ENCODE results near the gene TCAIM. TPM values are rescaled to one million over a fixed set of nuclear protein-coding genes. Genes with fewer than 3 reads are reported as not detected.

The TCAIM gene
- total RNA-seq, 3 donors from 2014 or later (not counting 1 experiment from before 2014, with no cell fraction given), result 10.9 to 11.2 (median 11.0) TPM

- Mint-ChIP-seq H3K36me3 (no peaks in the 10 kb centered on the region), H3K9me3 (no peaks in the 10 kb centered on the region), H3K27ac (no peak overlapping the region), H3K4me3 (no peak overlapping the region), H3K27me3 (ENCODE audit: low read depth in 2 of 2) (no peaks in the 10 kb centered on the region), H3K4me1 (no peaks in the 10 kb centered on the region)
- H3K4me3 ChIP-seq (ENCODE audit: low read length), result no peak overlapping the region
- intact Hi-C loops (cut with micrococcal nuclease), result no loop called here
- H3K27me3 ChIP-seq (ENCODE audit: control insufficient read depth, insufficient read depth, low read length), result no peaks in the 10 kb centered on the region
- H3K4me1 ChIP-seq (ENCODE audit: control insufficient read depth, insufficient read depth, low read length), result no peaks in the 10 kb centered on the region
- no peak for ATAC-seq
- no peaks in the 10 kb centered on the region for H3K9me3 ChIP-seq (ENCODE audit: control insufficient read depth, insufficient read depth, low read length)
- TF ChIP-seq CTCF (IDR thresholded peaks at IDR 0.05), result no peak
- no peak overlapping the region for H3K27ac ChIP-seq (ENCODE audit: low read length)
- WGBS (ENCODE audit: insufficient coverage), result 94% methylated on average over 6 of the region's 6 CpGs
- H3K36me3 ChIP-seq (ENCODE audit: control insufficient read depth, insufficient read depth, low read length), result no peaks in the 10 kb centered on the region
- no peak for DNase-seq
Measured at GRCh38 chr3:44421280-44421679, 82.7 kb downstream of the TCAIM start.

- Histone ChIP-seq H3K27me3 (ENCODE audit: control insufficient read depth, insufficient read depth, low read length) (no peaks in the 10 kb centered on the region), H3K27ac (ENCODE audit: low read length) (no peak overlapping the region), H3K36me3 (ENCODE audit: control insufficient read depth, insufficient read depth, low read length) (no peaks in the 10 kb centered on the region), H3K9me3 (ENCODE audit: control insufficient read depth, insufficient read depth, low read length) (no peaks in the 10 kb centered on the region), H3K4me3 (ENCODE audit: low read length) (no peak overlapping the region), H3K4me1 (ENCODE audit: control insufficient read depth, insufficient read depth, low read length) (no peaks in the 10 kb centered on the region)
- no peak overlapping the region for H3K27ac Mint-ChIP-seq
- no peaks in the 10 kb centered on the region for H3K36me3 Mint-ChIP-seq
- no peak overlapping the region for H3K4me3 Mint-ChIP-seq
- ATAC-seq (no peak), DNase-seq (no peak)
- intact Hi-C loops (cut with micrococcal nuclease), result no loop called here
- H3K9me3 Mint-ChIP-seq, result no peaks in the 10 kb centered on the region
- 62% methylated on average over 3 of the region's 3 CpGs for WGBS (ENCODE audit: insufficient coverage)
- no peak for TF ChIP-seq CTCF (IDR thresholded peaks at IDR 0.05)
- no peaks in the 10 kb centered on the region for H3K4me1 Mint-ChIP-seq
- H3K27me3 Mint-ChIP-seq (ENCODE audit: low read depth in 2 of 2), result no peaks in the 10 kb centered on the region
Measured at GRCh38 chr3:44424758-44425157, 86.2 kb downstream of the TCAIM start.

GRCh38 chr3:44427683-44428082 is 89.1 kb downstream of the TCAIM start:
- Histone ChIP-seq H3K9me3 (ENCODE audit: control insufficient read depth, insufficient read depth, low read length) (no peaks in the 10 kb centered on the region), H3K36me3 (ENCODE audit: control insufficient read depth, insufficient read depth, low read length) (no peaks in the 10 kb centered on the region), H3K27me3 (ENCODE audit: control insufficient read depth, insufficient read depth, low read length) (no peaks in the 10 kb centered on the region), H3K27ac (ENCODE audit: low read length) (no peak overlapping the region), H3K4me3 (ENCODE audit: low read length) (no peak overlapping the region), H3K4me1 (ENCODE audit: control insufficient read depth, insufficient read depth, low read length) (no peaks in the 10 kb centered on the region)
- Mint-ChIP-seq H3K4me3 (no peak overlapping the region), H3K27me3 (ENCODE audit: low read depth in 2 of 2) (no peaks in the 10 kb centered on the region), H3K27ac (no peak overlapping the region), H3K9me3 (no peaks in the 10 kb centered on the region), H3K4me1 (no peaks in the 10 kb centered on the region), H3K36me3 (no peaks in the 10 kb centered on the region)
- WGBS (ENCODE audit: insufficient coverage), result 79% methylated on average over 3 of the region's 3 CpGs
- no peak for ATAC-seq
- intact Hi-C loops (cut with micrococcal nuclease), result no loop called here
- no peak for TF ChIP-seq CTCF (IDR thresholded peaks at IDR 0.05)
- no peak for DNase-seq

GRCh38 chr3:44428910-44429309 is 90.3 kb downstream of the TCAIM start:
- ATAC-seq (no peak), DNase-seq (no peak)
- Mint-ChIP-seq H3K36me3 (no peaks in the 10 kb centered on the region), H3K4me3 (no peak overlapping the region), H3K4me1 (no peaks in the 10 kb centered on the region), H3K9me3 (no peaks in the 10 kb centered on the region), H3K27ac (no peak overlapping the region), H3K27me3 (ENCODE audit: low read depth in 2 of 2) (no peaks in the 10 kb centered on the region)
- no peaks in the 10 kb centered on the region for H3K27me3 ChIP-seq (ENCODE audit: control insufficient read depth, insufficient read depth, low read length)
- H3K4me1 ChIP-seq (ENCODE audit: control insufficient read depth, insufficient read depth, low read length), result no peaks in the 10 kb centered on the region
- intact Hi-C loops (cut with micrococcal nuclease), result no loop called here
- no peak overlapping the region for H3K4me3 ChIP-seq (ENCODE audit: low read length)
- WGBS (ENCODE audit: insufficient coverage), result 87% methylated on average over 7 of the region's 7 CpGs
- H3K9me3 ChIP-seq (ENCODE audit: control insufficient read depth, insufficient read depth, low read length), result no peaks in the 10 kb centered on the region
- H3K36me3 ChIP-seq (ENCODE audit: control insufficient read depth, insufficient read depth, low read length), result no peaks in the 10 kb centered on the region
- no peak for TF ChIP-seq CTCF (IDR thresholded peaks at IDR 0.05)
- no peak overlapping the region for H3K27ac ChIP-seq (ENCODE audit: low read length)
